SK-N-SH (cell line): ENCODE results near the gene TEX264. TPM values are rescaled to one million over a fixed set of nuclear protein-coding genes. Genes with fewer than 3 reads are reported as not detected.

Source experiments
- CTCF ChIA-PET: fragments of 300-600, 350-600 bp; formaldehyde crosslinking; extraction: SDS; loops from one replicate; lab custom pipeline; 2021; lab: Yijun Ruan, JAX
- POLR2A ChIA-PET: fragments of 350-600 bp; sonication (Branson Sonifier 250); formaldehyde crosslinking; extraction: SDS; loops from one replicate; lab custom pipeline; 2020; ENCODE audit warnings: antibody characterized with exemption, inconsistent platforms; lab: Yijun Ruan, JAX
- DNase-seq: peaks from one replicate; pipeline ENCODE4 v3.0.0; 2012
- H2AFZ ChIP-seq: fragments of 200-600 bp; sonication (generic); 2 replicates; pipeline ENCODE4 v1.8.1; 2016; ENCODE audit warnings: antibody characterized with exemption, mild to moderate bottlenecking, low read depth
- H3F3A ChIP-seq: fragments of 200-600 bp; sonication (generic); replicated peaks from 2 replicates; pipeline ENCODE3; 2016; ENCODE audit warnings: antibody characterized with exemption, mild to moderate bottlenecking; ENCODE audit not compliant: insufficient read depth
- H3K27ac ChIP-seq, 2 experiments: fragments of 200-500 bp in 1 of 2; fragments of 200-600 bp in 1 of 2; sonication (Bioruptor generic) in 1 of 2; sonication (generic), shearing (Covaris generic) in 1 of 2; 2 replicates each; pipeline versions ENCODE4 v1.5.1 to v1.6.1; 2014 to 2016; ENCODE audit warnings: low read depth in 2 of 2, inconsistent platforms in 1 of 2, low read length in 1 of 2, mild to moderate bottlenecking in 1 of 2, mixed read lengths in 1 of 2
- H3K27me3 ChIP-seq: fragments of 200-600 bp; sonication (generic), shearing (Covaris generic); 2 replicates; pipeline ENCODE4 v1.6.1; 2016; ENCODE audit warnings: mixed run types; ENCODE audit not compliant: insufficient read depth
- H3K36me3 ChIP-seq, 2 experiments: fragments of 200-500 bp in 1 of 2; fragments of 200-600 bp in 1 of 2; sonication (Bioruptor generic) in 1 of 2; sonication (generic) in 1 of 2; replicated peaks in 1 of 2; 2 replicates each; pipeline versions ENCODE3 to v1.5.1; 2014 to 2016; ENCODE audit warnings: low read length in 1 of 2, mild to moderate bottlenecking in 1 of 2; ENCODE audit not compliant: insufficient read depth in 2 of 2, control insufficient read depth in 1 of 2
- H3K4me1 ChIP-seq, 2 experiments: fragments of 200-500 bp in 1 of 2; fragments of 200-600 bp in 1 of 2; sonication (Bioruptor generic) in 1 of 2; sonication (generic), shearing (Covaris generic) in 1 of 2; 2 replicates each; pipeline versions ENCODE4 v1.5.1 to v1.6.1; 2014 to 2016; ENCODE audit warnings: low read depth in 1 of 2, low read length in 1 of 2, mixed run types in 1 of 2; ENCODE audit not compliant: insufficient read depth in 2 of 2, control insufficient read depth in 1 of 2
- H3K4me2 ChIP-seq: fragments of 200-600 bp; sonication (generic), shearing (Covaris generic); 2 replicates; pipeline ENCODE4 v1.6.1; 2017; ENCODE audit warnings: mixed run types
- H3K4me3 ChIP-seq, 2 experiments: fragments of 200-500 bp in 1 of 2; fragments of 200-600 bp in 1 of 2; sonication (Bioruptor generic) in 1 of 2; sonication (generic), shearing (Covaris generic) in 1 of 2; 2 replicates each; pipeline versions ENCODE4 v1.5.1 to v1.8.1; 2014 to 2016; ENCODE audit warnings: low read depth in 2 of 2, inconsistent platforms in 1 of 2, low read length in 1 of 2, mild to moderate bottlenecking in 1 of 2, mixed read lengths in 1 of 2, moderate library complexity in 1 of 2
- H3K79me2 ChIP-seq: fragments of 200-600 bp; sonication (generic); 2 replicates; pipeline ENCODE4 v1.8.1; 2017; ENCODE audit warnings: mild to moderate bottlenecking; ENCODE audit not compliant: insufficient read depth
- H3K9ac ChIP-seq: fragments of 200-600 bp; sonication (generic); 2 replicates; pipeline ENCODE4 v1.6.1; 2017; ENCODE audit warnings: mixed run types
- H3K9me2 ChIP-seq: fragments of 200-600 bp; sonication (generic); 2 replicates; pipeline ENCODE4 v1.6.1; 2017; ENCODE audit warnings: mixed run types
- H3K9me3 ChIP-seq: fragments of 200-600 bp; sonication (generic); 2 replicates; pipeline ENCODE4 v1.6.1; 2017; ENCODE audit warnings: mixed run types, mild to moderate bottlenecking, moderate library complexity
- H4K20me1 ChIP-seq: fragments of 200-600 bp; sonication (generic); 2 replicates; pipeline ENCODE4 v1.6.1; 2017; ENCODE audit warnings: mild to moderate bottlenecking, mixed run types; ENCODE audit not compliant: insufficient read depth
- FOXJ3 ChIP-seq: sonication (generic); formaldehyde crosslinking; IDR thresholded peaks from 2 replicates; pipeline ENCODE4 v1.5.1; 2020; ENCODE audit warnings: mild to moderate bottlenecking, missing genetic modification reagents
- GABPA ChIP-seq: IDR thresholded peaks from 2 replicates; pipeline ENCODE4 v1.4.0; 2012; ENCODE audit warnings: low read depth, mild to moderate bottlenecking
- JUND ChIP-seq: IDR thresholded peaks from 2 replicates; pipeline ENCODE4 v1.4.0; 2012
- NRF1 ChIP-seq: IDR thresholded peaks from 2 replicates; pipeline ENCODE4 v1.6.1; 2012; ENCODE audit warnings: low read depth, mild to moderate bottlenecking, low read length
- PBX3 ChIP-seq: IDR thresholded peaks from 2 replicates; pipeline ENCODE4; 2012
- ZBTB33 ChIP-seq: IDR thresholded peaks from 2 replicates; pipeline ENCODE4 v1.4.0; 2012; ENCODE audit warnings: low read depth, borderline replicate concordance
- WGBS: methylation state at CpG from one replicate; pipeline ENCODE4 v1.1.6; 2017; ENCODE audit warnings: low lambda C conversion rate; 5-methylcytosine and 5-hydroxymethylcytosine counted together
- polyA plus RNA-seq, 3 experiments: library from polyadenylated mRNA; depleted of rRNA; stranded (reverse); fragments of >200 nt; gene quantifications; 2 replicates each; pipeline ENCODE4 v1.2.3, GENCODE V29; 2012
- TF ChIP-seq, protein P1 (sequence below): fragments of 150-350 bp; IDR thresholded peaks from 2 replicates; pipeline ENCODE4 v1.6.1; 2017; ENCODE audit warnings: antibody characterized with exemption, low read length, low read depth, borderline replicate concordance
- TF ChIP-seq, protein P2 (sequence below): IDR thresholded peaks from 2 replicates; pipeline ENCODE4 v1.4.0; 2012; ENCODE audit warnings: low read depth

Gene TEX264
- polyA plus RNA-seq, 1 of the 3 experiments (the other 2 are of a cell fraction) = 82.1 TPM

DNA sequence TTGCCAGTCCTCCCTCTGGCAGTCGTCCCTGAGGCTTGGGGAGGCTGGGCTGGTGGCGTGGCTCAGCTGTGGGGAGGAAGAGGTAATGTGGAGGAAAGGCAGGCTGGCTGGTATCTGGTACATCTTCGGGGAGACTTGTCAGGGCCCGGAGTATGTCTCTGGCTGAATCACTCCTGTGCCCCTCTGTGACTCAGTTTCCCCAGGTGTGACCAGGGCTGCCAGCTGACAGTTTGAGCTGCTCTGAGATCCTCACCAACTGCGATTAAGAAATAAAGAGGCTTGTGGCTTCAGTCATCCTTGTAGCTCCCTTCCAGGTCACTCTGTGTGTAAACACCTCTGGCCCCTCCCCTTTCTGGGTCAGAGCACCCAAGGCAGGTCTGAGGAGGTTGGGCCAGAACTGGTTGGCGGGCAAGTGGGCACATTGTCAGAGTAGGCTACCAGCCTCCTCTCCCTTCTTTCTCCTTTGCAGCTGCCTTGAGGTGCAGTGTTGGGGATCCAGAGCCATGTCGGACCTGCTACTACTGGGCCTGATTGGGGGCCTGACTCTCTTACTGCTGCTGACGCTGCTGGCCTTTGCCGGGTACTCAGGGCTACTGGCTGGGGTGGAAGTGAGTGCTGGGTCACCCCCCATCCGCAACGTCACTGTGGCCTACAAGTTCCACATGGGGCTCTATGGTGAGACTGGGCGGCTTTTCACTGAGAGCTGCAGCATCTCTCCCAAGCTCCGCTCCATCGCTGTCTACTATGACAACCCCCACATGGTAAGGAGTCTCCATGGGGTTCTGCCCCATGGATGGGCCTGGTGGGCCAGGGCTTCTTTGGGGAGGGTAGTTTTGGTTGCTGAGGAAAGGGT lies 3.0 kb downstream of the TEX264 start (continued):
- no peak for TF ChIP-seq PBX3

DNA sequence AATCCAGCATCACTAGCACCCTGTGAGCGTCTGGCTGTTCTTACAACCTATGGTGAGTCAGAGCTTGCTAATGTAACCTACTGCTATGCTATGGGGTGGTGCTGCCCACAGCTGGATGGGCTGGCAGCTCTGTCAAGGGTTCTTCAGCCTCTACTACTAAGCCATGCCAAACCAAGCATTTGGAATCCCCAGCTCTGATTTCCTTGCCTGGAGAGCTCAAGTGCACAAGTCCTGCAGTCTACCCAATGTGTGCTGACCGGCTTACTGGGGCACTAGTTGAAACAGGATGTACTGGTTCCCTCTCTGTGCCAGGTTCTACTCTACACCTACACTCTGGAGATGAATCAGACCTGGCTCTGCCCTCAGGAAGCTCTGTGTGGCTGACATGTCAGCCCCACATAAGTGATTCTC lies 4.2 kb downstream of the TEX264 start:
- peaks cover 8% of the 10 kb centered on the region for H3F3A ChIP-seq
- peaks cover 12% of the 10 kb centered on the region; the same call in 1 of the 2 replicates for H4K20me1 ChIP-seq
- no peak overlapping the region for H3K4me3 ChIP-seq
- no peak overlapping the region for H3K4me2 ChIP-seq
- H3K27me3 ChIP-seq = no peaks in the 10 kb centered on the region
- H3K79me2 ChIP-seq = peaks cover 27% of the 10 kb centered on the region
- POLR2A ChIA-PET = no interaction called here
- no peak overlapping the region for H2AFZ ChIP-seq
- H3K9ac ChIP-seq = no peak overlapping the region
- 20% methylated on average over 1 of the region's 2 CpGs for WGBS
- peaks cover 5 to 14% of the 10 kb centered on the region in 2 experiments; a peak in 2 of 4 replicates for H3K4me1 ChIP-seq
- H3K9me3 ChIP-seq = no peaks in the 10 kb centered on the region
- DNase-seq = no peak
- TF ChIP-seq, protein P1, sequence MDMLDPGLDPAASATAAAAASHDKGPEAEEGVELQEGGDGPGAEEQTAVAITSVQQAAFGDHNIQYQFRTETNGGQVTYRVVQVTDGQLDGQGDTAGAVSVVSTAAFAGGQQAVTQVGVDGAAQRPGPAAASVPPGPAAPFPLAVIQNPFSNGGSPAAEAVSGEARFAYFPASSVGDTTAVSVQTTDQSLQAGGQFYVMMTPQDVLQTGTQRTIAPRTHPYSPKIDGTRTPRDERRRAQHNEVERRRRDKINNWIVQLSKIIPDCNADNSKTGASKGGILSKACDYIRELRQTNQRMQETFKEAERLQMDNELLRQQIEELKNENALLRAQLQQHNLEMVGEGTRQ = no peak
- no peak for TF ChIP-seq FOXJ3 (CRISPR knock-in tag)
- TF ChIP-seq NRF1 = no peak
- TF ChIP-seq, protein P2, sequence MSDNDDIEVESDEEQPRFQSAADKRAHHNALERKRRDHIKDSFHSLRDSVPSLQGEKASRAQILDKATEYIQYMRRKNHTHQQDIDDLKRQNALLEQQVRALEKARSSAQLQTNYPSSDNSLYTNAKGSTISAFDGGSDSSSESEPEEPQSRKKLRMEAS = no peak
- no peak for TF ChIP-seq GABPA
- peaks cover 0 to 32% of the 10 kb centered on the region in 2 experiments for H3K36me3 ChIP-seq
- no peaks in the 10 kb centered on the region for H3K9me2 ChIP-seq
- H3K27ac ChIP-seq = no peak overlapping the region
- CTCF ChIA-PET = interaction anchor here (1.2 to 10.3 kb wide), 3 partner anchors 36 to 298 kb away, joined by 3 to 209 read pairs (median 4); partner anchors contain the start of genes ABHD14B and DCAF1

GRCh38 chr3:51676102-51676640 lies 5.1 kb downstream of the TEX264 start:
- Histone ChIP-seq H3K4me3 (no peak overlapping the region), H3F3A (peaks cover 8% of the 10 kb centered on the region), H3K9me3 (no peaks in the 10 kb centered on the region), H3K4me1 (peaks cover 5 to 10% of the 10 kb centered on the region in 2 experiments; a peak in 2 of 4 replicates), H3K36me3 (peaks cover 0 to 33% of the 10 kb centered on the region in 2 experiments), H4K20me1 (peaks cover 12% of the 10 kb centered on the region; the same call in 1 of the 2 replicates), H3K27me3 (no peaks in the 10 kb centered on the region), H3K27ac (no peak overlapping the region), H3K4me2 (no peak overlapping the region), H3K9ac (no peak overlapping the region), H3K79me2 (peaks cover 27% of the 10 kb centered on the region), H3K9me2 (no peaks in the 10 kb centered on the region), H2AFZ (no peak overlapping the region)
- 94% methylated on average over 2 of the region's 3 CpGs for WGBS
- no peak for DNase-seq
- ChIA-PET CTCF (interaction anchor here (10.3 kb wide), 1 partner anchor 176 kb away, joined by 209 read pairs; the partner anchor contains the start of gene DCAF1), POLR2A (no interaction called here)
- no peak for TF ChIP-seq ZBTB33
- TF ChIP-seq JUND = no peak
